Measurements from ENCODE around the gene CELF5. TPM values are rescaled to one million over a fixed set of nuclear protein-coding genes. Genes with fewer than 3 reads are reported as not detected.
"Not testable (repeated sequence)": the region's sequence is repeated elsewhere in the genome, so short reads cannot be mapped to it uniquely, and the experiment has no call there.

CELF5 gene
- total RNA-seq, 2 experiments from 2014 or later: not detected

- Mint-ChIP-seq H3K27me3 (ENCODE audit: low read depth) (no peaks in the 10 kb centered on the region), H3K27ac (no peak overlapping the region), H3K9me3 (no peaks in the 10 kb centered on the region), H3K36me3 (ENCODE audit: low read depth) (no peaks in the 10 kb centered on the region), H3K4me1 (ENCODE audit: low read depth) (peaks cover 2% of the 10 kb centered on the region), H3K4me3 (no peak overlapping the region)
- no peak for DNase-seq
- intact Hi-C loops (cut with micrococcal nuclease): no loop called here
- CTCF ChIA-PET: interaction anchor here (0.6 kb wide), 1 partner anchor 154 kb away, joined by 3 read pairs; no protein-coding TSS in a partner anchor
Measured at GRCh38 chr19:3330047-3330446, 105.6 kb downstream of the CELF5 start.

- intact Hi-C loops (cut with micrococcal nuclease); DNase-seq; CTCF ChIA-PET; H3K4me1 Mint-ChIP-seq (ENCODE audit: low read depth); H3K9me3 Mint-ChIP-seq; H3K27me3 Mint-ChIP-seq (ENCODE audit: low read depth); H3K36me3 Mint-ChIP-seq (ENCODE audit: low read depth); H3K27ac Mint-ChIP-seq; H3K4me3 Mint-ChIP-seq: not testable (repeated sequence)
Measured at GRCh38 chr19:3332232-3332631, 107.8 kb downstream of the CELF5 start.

GRCh38 chr19:3333020-3333583, 108.6 kb downstream of the CELF5 start:
- no peaks in the 10 kb centered on the region for H3K27me3 Mint-ChIP-seq (ENCODE audit: low read depth)
- DNase-seq: no peak
- H3K4me3 Mint-ChIP-seq: no peak overlapping the region
- CTCF ChIA-PET: no interaction called here
- intact Hi-C loops (cut with micrococcal nuclease): no loop called here
- H3K36me3 Mint-ChIP-seq (ENCODE audit: low read depth): no peaks in the 10 kb centered on the region
- no peaks in the 10 kb centered on the region for H3K9me3 Mint-ChIP-seq
- no peak overlapping the region for H3K27ac Mint-ChIP-seq
- peaks cover 4% of the 10 kb centered on the region for H3K4me1 Mint-ChIP-seq (ENCODE audit: low read depth)

- H3K36me3 Mint-ChIP-seq (ENCODE audit: low read depth): no peaks in the 10 kb centered on the region
- CTCF ChIA-PET: no interaction called here
- DNase-seq: no peak
Measured at GRCh38 chr19:3333662-3334061, 109.2 kb downstream of the CELF5 start.

GRCh38 chr19:3334749-3335430, 110.4 kb downstream of the CELF5 start:
- intact Hi-C loops (cut with micrococcal nuclease); DNase-seq; H3K9me3 Mint-ChIP-seq; H3K27me3 Mint-ChIP-seq (ENCODE audit: low read depth); H3K36me3 Mint-ChIP-seq (ENCODE audit: low read depth); H3K4me3 Mint-ChIP-seq; H3K27ac Mint-ChIP-seq: not testable (repeated sequence)
- peaks cover 13% of the 10 kb centered on the region for H3K4me1 Mint-ChIP-seq (ENCODE audit: low read depth)
- CTCF ChIA-PET: interaction anchor here (1.3 kb wide), 1 partner anchor 94 kb away, joined by 4 read pairs; no protein-coding TSS in a partner anchor

More at GRCh38 chr19:3333662-3334061, 109.2 kb downstream of the CELF5 start:
- H3K4me1 Mint-ChIP-seq (ENCODE audit: low read depth): peaks cover 8% of the 10 kb centered on the region
- intact Hi-C loops (cut with micrococcal nuclease): no loop called here
- no peaks in the 10 kb centered on the region for H3K27me3 Mint-ChIP-seq (ENCODE audit: low read depth)
- H3K27ac Mint-ChIP-seq: no peak overlapping the region
- no peak overlapping the region for H3K4me3 Mint-ChIP-seq
- H3K9me3 Mint-ChIP-seq: no peaks in the 10 kb centered on the region

GRCh38 chr19:3335431-3336350, 111.2 kb downstream of the CELF5 start:
- H3K4me1 Mint-ChIP-seq (ENCODE audit: low read depth): peaks cover 15% of the 10 kb centered on the region
- H3K27me3 Mint-ChIP-seq (ENCODE audit: low read depth): no peaks in the 10 kb centered on the region
- CTCF ChIA-PET: interaction anchor here (0.8 to 1.6 kb wide), 3 partner anchors 93 to 150 kb away, joined by 3 to 4 read pairs (median 3); no protein-coding TSS in a partner anchor
- intact Hi-C loops (cut with micrococcal nuclease): no loop called here
- H3K27ac Mint-ChIP-seq: no peak overlapping the region
- H3K4me3 Mint-ChIP-seq: no peak overlapping the region
- no peaks in the 10 kb centered on the region for H3K36me3 Mint-ChIP-seq (ENCODE audit: low read depth)
- DNase-seq: no peak
- H3K9me3 Mint-ChIP-seq: no peaks in the 10 kb centered on the region

- CTCF ChIA-PET: interaction anchor here (0.8 to 1.6 kb wide), 2 partner anchors 111 to 149 kb away, joined by 3 read pairs; no protein-coding TSS in a partner anchor
- no peak for DNase-seq
- intact Hi-C loops (cut with micrococcal nuclease): no loop called here
- H3K27me3 Mint-ChIP-seq (ENCODE audit: low read depth): no peaks in the 10 kb centered on the region
- H3K9me3 Mint-ChIP-seq: no peaks in the 10 kb centered on the region
- H3K4me3 Mint-ChIP-seq: no peak overlapping the region
- no peaks in the 10 kb centered on the region for H3K36me3 Mint-ChIP-seq (ENCODE audit: low read depth)
- H3K27ac Mint-ChIP-seq: no peak overlapping the region
- H3K4me1 Mint-ChIP-seq (ENCODE audit: low read depth): peaks cover 15% of the 10 kb centered on the region
Measured at GRCh38 chr19:3336351-3336679, 111.9 kb downstream of the CELF5 start.

GRCh38 chr19:3336680-3337523, 112.4 kb downstream of the CELF5 start:
- no peak for DNase-seq
- H3K36me3 Mint-ChIP-seq (ENCODE audit: low read depth): no peaks in the 10 kb centered on the region
- peaks cover 15% of the 10 kb centered on the region for H3K4me1 Mint-ChIP-seq (ENCODE audit: low read depth)
- H3K4me3 Mint-ChIP-seq: no peak overlapping the region
- no peak overlapping the region for H3K27ac Mint-ChIP-seq
- H3K9me3 Mint-ChIP-seq: no peaks in the 10 kb centered on the region
- no peaks in the 10 kb centered on the region for H3K27me3 Mint-ChIP-seq (ENCODE audit: low read depth)
- intact Hi-C loops (cut with micrococcal nuclease): no loop called here
- CTCF ChIA-PET: interaction anchor here (0.6 to 1.8 kb wide), 4 partner anchors 93 to 246 kb away, joined by 3 to 14 read pairs (median 3); no protein-coding TSS in a partner anchor

- Mint-ChIP-seq H3K27me3 (ENCODE audit: low read depth) (no peaks in the 10 kb centered on the region), H3K4me1 (ENCODE audit: low read depth) (peaks cover 15% of the 10 kb centered on the region), H3K4me3 (no peak overlapping the region), H3K9me3 (no peaks in the 10 kb centered on the region), H3K27ac (no peak overlapping the region), H3K36me3 (ENCODE audit: low read depth) (no peaks in the 10 kb centered on the region)
- peak; percentile 66 for DNase-seq
- CTCF ChIA-PET: interaction anchor here (1.8 kb wide), 1 partner anchor 91 kb away, joined by 14 read pairs; no protein-coding TSS in a partner anchor
- intact Hi-C loops (cut with micrococcal nuclease): no loop called here
Measured at GRCh38 chr19:3338541-3339181, 114.2 kb downstream of the CELF5 start.

- no peak overlapping the region for H3K27ac Mint-ChIP-seq
- intact Hi-C loops (cut with micrococcal nuclease): no loop called here
- no peaks in the 10 kb centered on the region for H3K36me3 Mint-ChIP-seq (ENCODE audit: low read depth)
- H3K27me3 Mint-ChIP-seq (ENCODE audit: low read depth): no peaks in the 10 kb centered on the region
- H3K9me3 Mint-ChIP-seq: no peaks in the 10 kb centered on the region
- CTCF ChIA-PET: interaction anchor here (1.5 kb wide), 1 partner anchor 89 kb away, joined by 7 read pairs; no protein-coding TSS in a partner anchor
- peaks cover 15% of the 10 kb centered on the region for H3K4me1 Mint-ChIP-seq (ENCODE audit: low read depth)
- H3K4me3 Mint-ChIP-seq: no peak overlapping the region
- no peak for DNase-seq
Measured at GRCh38 chr19:3340340-3340739, 115.9 kb downstream of the CELF5 start.

GRCh38 chr19:3342246-3342645, 117.8 kb downstream of the CELF5 start:
- H3K27me3 Mint-ChIP-seq (ENCODE audit: low read depth): no peaks in the 10 kb centered on the region
- intact Hi-C loops (cut with micrococcal nuclease): no loop called here
- no peaks in the 10 kb centered on the region for H3K9me3 Mint-ChIP-seq
- no peak for DNase-seq
- peak overlapping the region; percentile 46 for H3K27ac Mint-ChIP-seq
- CTCF ChIA-PET: interaction anchor here (0.9 to 1.3 kb wide), 4 partner anchors 37 to 131 kb away, joined by 3 to 10 read pairs (median 4); no protein-coding TSS in a partner anchor
- no peak overlapping the region for H3K4me3 Mint-ChIP-seq
- H3K36me3 Mint-ChIP-seq (ENCODE audit: low read depth): no peaks in the 10 kb centered on the region
- peaks cover 15% of the 10 kb centered on the region for H3K4me1 Mint-ChIP-seq (ENCODE audit: low read depth)
